Spleen (tissue), 11 donors: ENCODE results near the gene LDLRAD4. TPM values are rescaled to one million over a fixed set of nuclear protein-coding genes. Genes with fewer than 3 reads are reported as not detected.

Source experiments
- DNase-seq: peaks from one replicate; pipeline ENCODE4 v3.0.0-alpha.2; 2020
- H3K27ac ChIP-seq, 8 donors: fragments of 200-600 bp; sonication (generic) in 7 of 8; 1 replicate in 4 of 8; 2 replicates in 4 of 8; pipeline versions ENCODE4 v1.5.0 to v1.8.0; 2016 to 2021; ENCODE audit warnings: inconsistent platforms in 4 of 8, mild to moderate bottlenecking in 4 of 8, moderate library complexity in 1 of 8
- H3K27me3 ChIP-seq, 7 donors: fragments of 200-600 bp; sonication (generic) in 6 of 7; replicated peaks in 1 of 7; 1 replicate in 4 of 7; 2 replicates in 3 of 7; pipeline versions ENCODE4 v1.5.0 to v1.8.0; 2016 to 2021; ENCODE audit warnings: inconsistent platforms in 3 of 7, mild to moderate bottlenecking in 1 of 7
- H3K36me3 ChIP-seq, 6 donors: fragments of 200-600 bp; sonication (generic) in 5 of 6; 1 replicate in 4 of 6; 2 replicates in 2 of 6; pipeline versions ENCODE4 v1.5.0 to v1.8.0; 2016 to 2021; ENCODE audit warnings: inconsistent platforms in 2 of 6
- H3K4me1 ChIP-seq, 6 donors: fragments of 200-600 bp; sonication (generic) in 5 of 6; 1 replicate in 3 of 6; 2 replicates in 3 of 6; pipeline versions ENCODE4 v1.5.0 to v1.8.0; 2016 to 2021; ENCODE audit warnings: inconsistent platforms in 3 of 6
- H3K4me3 ChIP-seq, 8 donors: fragments of 200-600 bp; sonication (generic) in 7 of 8; 1 replicate in 4 of 8; 2 replicates in 4 of 8; pipeline versions ENCODE4 v1.5.0 to v1.8.0; 2016 to 2021; ENCODE audit warnings: inconsistent platforms in 4 of 8, mild to moderate bottlenecking in 4 of 8, moderate library complexity in 2 of 8
- H3K9me3 ChIP-seq, 8 donors: fragments of 200-600 bp; sonication (generic) in 7 of 8; 1 replicate in 4 of 8; 2 replicates in 4 of 8; pipeline versions ENCODE4 v1.5.0 to v1.8.0; 2016 to 2021; ENCODE audit warnings: inconsistent platforms in 4 of 8
- CTCF ChIP-seq, 11 experiments: fragments of 200-600 bp in 7 of 11; fragments of 450-650 bp in 4 of 11; sonication (generic) in 4 of 11; IDR thresholded peaks in 8 of 11; conservative IDR thresholded peaks in 3 of 11; 1 replicate in 7 of 11; 2 replicates in 4 of 11; pipeline versions ENCODE4 v1.4.0 to v1.8.0; 2016 to 2021; ENCODE audit warnings: antibody characterized with exemption in 11 of 11, inconsistent platforms in 4 of 11, mild to moderate bottlenecking in 1 of 11
- POLR2A ChIP-seq, 3 donors: fragments of 450-650 bp; IDR thresholded peaks; one replicate each; pipeline ENCODE4 v1.5.1; 2017; ENCODE audit warnings: antibody characterized with exemption in 3 of 3, mild to moderate bottlenecking in 1 of 3
- POLR2AphosphoS5 ChIP-seq, 3 donors: sonication (generic); formaldehyde crosslinking; IDR thresholded peaks; one replicate each; pipeline ENCODE4 v1.5.1; 2017; ENCODE audit warnings: antibody characterized with exemption in 3 of 3
- WGBS, 5 donors: extraction: QIAGEN DNeasy Blood & Tissue Kit in 3 of 5; methylation state at CpG; one replicate each; pipeline versions ENCODE4 v1.1.5 to v1.1.7; 2013 to 2018; 5-methylcytosine and 5-hydroxymethylcytosine counted together
- intact Hi-C: fragments of 100-400 bp; cut with DNase I; formaldehyde crosslinking; loops from one replicate; pipeline ENCODE4 v1.15.0; 2023; ENCODE audit warnings: low total_unique reads
- polyA plus RNA-seq, 3 donors: library from polyadenylated mRNA; stranded (reverse); fragments of 200-250 nt; gene quantifications; one replicate each; pipeline ENCODE4 v1.2.1, GENCODE V29; 2013
- total RNA-seq, 7 donors: library from RNA; depleted of rRNA in 3 of 7; stranded (reverse); fragments of >200 nt in 3 of 7; fragmentation: NEBNext Ultra II Directional in 4 of 7; extraction: Animal tissue kit (Norgen Biotek cat#: 25700) in 4 of 7; gene quantifications; one replicate each; pipeline versions ENCODE4 v1.1.0 to v1.2.1, GENCODE V29; 2016 to 2021
- donor health status: healthy with polysubstance abuse.
- donor health status: DM: no; HTN: no; CAD: no; lungs with moderate emphysema.
- donor health status: DM: no; HTN: no; CAD: no.
- donor health status: Bipolar disorder and iron deficiency.
- donor health status: healthy.
- donor health status: DM: no; HTN: no; CAD: no.
- donor health status: DM: yes; HTN: yes; CAD: no.

Gene LDLRAD4
- total and polyA plus RNA-seq, 10 donors = 4.5 to 80.8 (median 46.4) TPM

- H3K4me1 ChIP-seq = peaks cover 0 to 24% (median 9%) of the 10 kb centered on the region in 6 donors
- H3K36me3 ChIP-seq = peaks cover 0 to 17% (median 0%) of the 10 kb centered on the region in 6 donors
- intact Hi-C loops = loop anchor here (5.0 kb wide), 1 partner anchor 73 kb away; no protein-coding TSS in a partner anchor
- TF ChIP-seq POLR2A (IDR thresholded peaks at IDR 0.05) = no peak
- no peak for TF ChIP-seq CTCF (IDR thresholded peaks at IDR 0.05 in 8 of 11, conservative IDR thresholded peaks at IDR 0.05 in 3 of 11)
- TF ChIP-seq POLR2AphosphoS5 (IDR thresholded peaks at IDR 0.05) = no peak
- 88 to 97% (median 93%) methylated on average over 7 of the region's 7 CpGs for WGBS, 5 donors
- H3K27ac ChIP-seq = no peak overlapping the region
- no peak for DNase-seq
- H3K27me3 ChIP-seq = no peaks in the 10 kb centered on the region
- peaks cover 0 to 12% (median 2%) of the 10 kb centered on the region in 8 donors for H3K9me3 ChIP-seq
- H3K4me3 ChIP-seq = no peak overlapping the region
These were observed 412.2 kb downstream of the LDLRAD4 start for GRCh38 chr18:13630716-13631268.

- no peak for DNase-seq
- intact Hi-C loops = loop anchor here (5.0 kb wide), 1 partner anchor 76 kb away; no protein-coding TSS in a partner anchor
These were observed 415.1 kb downstream of the LDLRAD4 start for GRCh38 chr18:13633700-13634099.

GRCh38 chr18:13635046-13635445, 416.5 kb downstream of the LDLRAD4 start:
- TF ChIP-seq POLR2AphosphoS5 (IDR thresholded peaks at IDR 0.05) = no peak
- no peak for TF ChIP-seq POLR2A (IDR thresholded peaks at IDR 0.05)
- no peak for TF ChIP-seq CTCF (IDR thresholded peaks at IDR 0.05 in 8 of 11, conservative IDR thresholded peaks at IDR 0.05 in 3 of 11)
- whole genome bisulfite sequencing, 5 donors = 79 to 93% (median 92%) methylated on average over 5 of the region's 5 CpGs
- no peak for DNase-seq
- no peak overlapping the region for H3K4me3 ChIP-seq
- H3K4me1 ChIP-seq = peaks cover 0 to 4% (median 2%) of the 10 kb centered on the region in 6 donors
- peaks cover 0 to 11% (median 0%) of the 10 kb centered on the region in 6 donors for H3K36me3 ChIP-seq
- H3K27ac ChIP-seq = no peak overlapping the region
- intact Hi-C loops = no loop called here
- H3K27me3 ChIP-seq = no peaks in the 10 kb centered on the region
- peaks cover 0 to 12% (median 2%) of the 10 kb centered on the region in 8 donors for H3K9me3 ChIP-seq

More at GRCh38 chr18:13633700-13634099, 415.1 kb downstream of the LDLRAD4 start:
- WGBS, 5 donors = 85 to 96% (median 95%) methylated on average over 5 of the region's 5 CpGs
- H3K9me3 ChIP-seq = peaks cover 0 to 12% (median 2%) of the 10 kb centered on the region in 8 donors
- H3K36me3 ChIP-seq = peaks cover 0 to 11% (median 0%) of the 10 kb centered on the region in 6 donors
- no peak overlapping the region for H3K27ac ChIP-seq
- peaks cover 0 to 16% (median 9%) of the 10 kb centered on the region in 6 donors for H3K4me1 ChIP-seq
- no peak for TF ChIP-seq POLR2AphosphoS5 (IDR thresholded peaks at IDR 0.05)
- TF ChIP-seq CTCF (IDR thresholded peaks at IDR 0.05 in 8 of 11, conservative IDR thresholded peaks at IDR 0.05 in 3 of 11) = no peak
- no peak for TF ChIP-seq POLR2A (IDR thresholded peaks at IDR 0.05)
- H3K27me3 ChIP-seq = no peaks in the 10 kb centered on the region
- H3K4me3 ChIP-seq = no peak overlapping the region

- peaks cover 0 to 21% (median 2%) of the 10 kb centered on the region in 6 donors for H3K4me1 ChIP-seq
- H3K9me3 ChIP-seq = no peaks in the 10 kb centered on the region
- no peak overlapping the region for H3K27ac ChIP-seq
- peaks cover 0 to 10% (median 0%) of the 10 kb centered on the region in 7 donors for H3K27me3 ChIP-seq
- TF ChIP-seq POLR2AphosphoS5 (IDR thresholded peaks at IDR 0.05) (no peak), POLR2A (IDR thresholded peaks at IDR 0.05) (no peak), CTCF (IDR thresholded peaks at IDR 0.05 in 8 of 11, conservative IDR thresholded peaks at IDR 0.05 in 3 of 11) (no peak)
- WGBS, 5 donors = 89 to 95% (median 94%) methylated on average over 10 of the region's 10 CpGs
- no peak overlapping the region for H3K4me3 ChIP-seq
- intact Hi-C loops = no loop called here
- peaks cover 0 to 4% (median 0%) of the 10 kb centered on the region in 6 donors for H3K36me3 ChIP-seq
- no peak for DNase-seq
These were observed 420.4 kb downstream of the LDLRAD4 start for GRCh38 chr18:13638719-13639595.
